AG09309 (cell line): ENCODE data around the gene AP1G1.
"Not testable (repeated sequence)": the region's sequence is repeated elsewhere in the genome, so short reads cannot be mapped to it uniquely, and the experiment has no call there.

ENCODE experiments used
- DNase-seq: peaks from one replicate; pipeline ENCODE4 v3.0.0-alpha.2; 2010; ENCODE audit warnings: low read depth
- H3K4me3 ChIP-seq: 2 replicates; pipeline ENCODE4 v1.5.1; 2011; ENCODE audit warnings: mild to moderate bottlenecking, low read depth, low read length, moderate library complexity; ENCODE audit not compliant: control insufficient read depth
- TF ChIP-seq, protein P1 (sequence below): IDR thresholded peaks from 2 replicates; pipeline ENCODE4 v1.5.1; 2011; ENCODE audit warnings: mild to moderate bottlenecking, low read depth, low read length, inconsistent platforms; ENCODE audit not compliant: insufficient read depth, control insufficient read depth; ENCODE audit errors: missing control alignments

Gene AP1G1

DNA sequence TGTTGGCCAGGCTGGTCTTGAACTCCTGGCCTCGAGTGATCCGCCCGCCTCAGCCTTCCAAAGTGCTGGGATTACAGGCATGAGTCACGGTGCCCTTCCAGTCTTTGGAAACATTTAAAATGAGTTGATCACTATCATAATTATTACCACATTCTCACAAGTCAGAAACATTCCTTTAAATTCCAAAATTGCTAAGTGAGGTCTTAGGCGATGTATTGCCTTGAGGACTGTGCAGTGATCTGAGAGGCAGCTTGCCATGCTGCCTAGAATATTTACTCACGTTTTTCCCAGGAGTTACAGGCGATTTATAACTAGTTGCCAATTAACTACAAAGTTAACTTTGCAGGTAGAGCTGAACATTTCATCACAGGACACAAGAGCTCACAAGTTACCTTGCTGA lies 31.4 kb upstream of the AP1G1 start:
- TF ChIP-seq, protein P1, sequence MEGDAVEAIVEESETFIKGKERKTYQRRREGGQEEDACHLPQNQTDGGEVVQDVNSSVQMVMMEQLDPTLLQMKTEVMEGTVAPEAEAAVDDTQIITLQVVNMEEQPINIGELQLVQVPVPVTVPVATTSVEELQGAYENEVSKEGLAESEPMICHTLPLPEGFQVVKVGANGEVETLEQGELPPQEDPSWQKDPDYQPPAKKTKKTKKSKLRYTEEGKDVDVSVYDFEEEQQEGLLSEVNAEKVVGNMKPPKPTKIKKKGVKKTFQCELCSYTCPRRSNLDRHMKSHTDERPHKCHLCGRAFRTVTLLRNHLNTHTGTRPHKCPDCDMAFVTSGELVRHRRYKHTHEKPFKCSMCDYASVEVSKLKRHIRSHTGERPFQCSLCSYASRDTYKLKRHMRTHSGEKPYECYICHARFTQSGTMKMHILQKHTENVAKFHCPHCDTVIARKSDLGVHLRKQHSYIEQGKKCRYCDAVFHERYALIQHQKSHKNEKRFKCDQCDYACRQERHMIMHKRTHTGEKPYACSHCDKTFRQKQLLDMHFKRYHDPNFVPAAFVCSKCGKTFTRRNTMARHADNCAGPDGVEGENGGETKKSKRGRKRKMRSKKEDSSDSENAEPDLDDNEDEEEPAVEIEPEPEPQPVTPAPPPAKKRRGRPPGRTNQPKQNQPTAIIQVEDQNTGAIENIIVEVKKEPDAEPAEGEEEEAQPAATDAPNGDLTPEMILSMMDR, result no peak
- no peak overlapping the region for H3K4me3 ChIP-seq
- peak; percentile 51 for DNase-seq

DNA sequence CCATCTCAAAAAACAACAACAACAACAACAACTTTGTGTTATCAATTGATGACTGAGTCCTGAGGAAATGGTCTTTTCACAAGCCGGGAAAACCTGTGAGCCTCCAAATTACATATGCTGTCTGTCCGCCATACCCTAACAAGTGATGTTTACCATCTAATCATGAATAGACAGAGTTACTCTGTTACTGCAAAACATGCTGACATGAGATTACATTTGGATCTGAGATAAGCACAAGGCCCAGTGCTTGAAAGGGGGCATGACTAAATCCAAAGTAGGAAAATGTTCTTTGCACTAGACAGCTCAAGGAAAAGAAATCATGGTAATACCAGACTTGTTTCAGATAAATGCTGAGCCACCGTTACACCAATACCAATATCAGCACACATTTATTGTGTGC lies 28.5 kb upstream of the AP1G1 start:
- no peak overlapping the region for H3K4me3 ChIP-seq
- no peak for DNase-seq
- TF ChIP-seq, protein P1, result no peak

DNA sequence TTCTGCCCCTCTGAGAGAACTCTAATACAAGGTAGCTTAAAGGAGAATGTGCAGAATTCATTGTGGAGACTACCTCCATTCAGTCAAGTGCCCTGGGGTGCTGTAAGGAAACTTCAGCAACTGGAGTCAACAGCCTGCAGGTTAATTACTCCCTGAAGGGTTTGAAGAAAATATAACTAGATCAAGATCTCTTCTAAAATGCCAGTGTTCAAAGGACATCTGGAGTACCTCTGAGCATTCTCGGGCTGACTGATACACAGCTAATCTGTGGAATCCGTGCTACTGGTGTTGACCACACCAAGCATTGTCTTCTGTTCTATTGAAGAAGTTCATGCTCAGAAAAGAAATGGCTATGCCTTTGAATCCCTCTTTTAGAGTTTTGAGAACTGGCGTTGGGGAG lies 25.7 kb upstream of the AP1G1 start:
- H3K4me3 ChIP-seq, result no peak overlapping the region
- no peak for DNase-seq
- TF ChIP-seq, protein P1, result no peak

DNA sequence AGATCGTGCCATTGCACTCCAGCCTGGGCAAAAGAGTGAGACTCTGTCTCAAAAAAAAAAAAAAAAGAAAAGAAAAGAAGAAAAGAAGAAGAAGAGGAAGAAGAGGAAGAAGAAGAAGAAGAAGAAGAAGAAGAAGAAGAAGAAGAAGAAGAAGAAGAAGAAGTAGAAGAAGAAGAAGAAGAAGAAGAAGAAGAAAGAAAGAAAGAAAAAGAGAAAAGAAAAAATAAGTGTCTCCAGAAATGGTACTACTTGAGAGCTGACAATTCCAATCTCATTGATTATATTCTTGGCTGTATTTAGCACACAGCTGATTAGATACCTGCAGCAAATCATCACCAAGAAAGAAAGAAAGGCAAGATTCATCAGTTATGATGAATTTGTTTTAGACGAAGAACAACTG lies 23.5 kb upstream of the AP1G1 start:
- DNase-seq, result not testable (repeated sequence)

DNA sequence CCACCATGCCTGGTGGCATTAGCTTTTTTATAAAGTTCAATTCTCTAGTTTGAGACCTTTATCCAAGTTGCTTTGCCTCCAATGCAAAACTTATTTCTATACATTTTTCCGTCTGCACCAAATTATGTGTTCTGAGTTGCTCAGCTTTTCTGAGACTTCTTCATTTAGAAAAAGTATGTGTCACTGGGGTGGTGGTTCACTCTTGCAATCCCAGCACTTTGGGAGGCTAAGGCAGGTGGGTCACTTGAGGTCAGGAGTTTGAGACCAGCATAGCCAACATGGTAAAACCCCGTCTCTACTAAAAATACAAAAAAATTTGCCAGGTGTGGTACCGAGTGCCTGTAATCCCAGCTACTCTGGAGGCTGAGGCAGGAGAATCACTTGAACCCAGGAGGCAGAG lies 23.1 kb upstream of the AP1G1 start:
- DNase-seq, result not testable (repeated sequence)

More for the DNA sequence above, 23.5 kb upstream of the AP1G1 start:
- H3K4me3 ChIP-seq, result not testable (repeated sequence)

DNA sequence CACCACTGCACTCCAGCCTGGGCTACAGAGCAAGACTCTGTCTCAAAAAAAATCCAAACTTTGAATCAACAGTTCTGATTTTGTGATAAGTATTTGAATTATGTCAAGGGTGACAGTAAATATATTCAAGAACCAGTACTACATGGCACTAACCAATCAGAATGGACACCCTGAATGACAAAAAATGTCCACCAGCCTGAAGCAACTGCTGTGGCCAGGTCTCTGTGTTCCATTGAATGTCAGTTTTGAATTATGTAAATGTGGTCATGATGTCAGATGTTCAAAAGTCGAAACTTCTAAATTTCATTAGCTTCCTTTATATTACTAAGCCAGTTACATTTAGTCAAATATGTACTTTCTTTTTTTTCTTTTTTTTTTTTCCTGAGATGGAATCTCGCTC lies 21.7 kb upstream of the AP1G1 start:
- no peak for DNase-seq
- H3K4me3 ChIP-seq, result no peak overlapping the region
- TF ChIP-seq, protein P1, result no peak

More for the DNA sequence above, 23.1 kb upstream of the AP1G1 start:
- not testable (repeated sequence) for H3K4me3 ChIP-seq

DNA sequence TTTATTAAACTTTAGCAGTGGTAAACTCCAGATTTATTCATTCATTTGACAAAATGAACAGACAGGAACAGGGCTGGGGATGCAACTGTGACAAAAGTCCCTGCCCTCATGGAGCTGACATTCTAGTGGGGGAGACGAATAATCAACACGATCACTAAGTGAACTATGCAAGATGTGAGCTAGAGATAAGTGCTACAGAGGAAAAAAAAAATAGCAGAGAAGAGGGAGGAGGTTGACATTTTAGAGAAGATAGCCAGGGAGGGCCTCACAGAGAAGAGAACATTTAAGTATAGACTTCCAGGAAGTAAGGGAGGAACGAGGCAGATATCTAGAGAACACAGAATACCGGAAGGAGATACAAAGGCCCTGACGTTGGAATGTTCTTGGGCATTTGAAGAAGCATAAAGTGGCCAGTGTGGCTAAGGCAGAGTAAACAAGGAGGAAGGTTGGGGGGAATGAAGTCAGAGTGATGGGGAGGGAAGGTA lies 17.9 kb upstream of the AP1G1 start:
- H3K4me3 ChIP-seq, result no peak overlapping the region
- TF ChIP-seq, protein P1, result no peak
- DNase-seq, result no peak

DNA sequence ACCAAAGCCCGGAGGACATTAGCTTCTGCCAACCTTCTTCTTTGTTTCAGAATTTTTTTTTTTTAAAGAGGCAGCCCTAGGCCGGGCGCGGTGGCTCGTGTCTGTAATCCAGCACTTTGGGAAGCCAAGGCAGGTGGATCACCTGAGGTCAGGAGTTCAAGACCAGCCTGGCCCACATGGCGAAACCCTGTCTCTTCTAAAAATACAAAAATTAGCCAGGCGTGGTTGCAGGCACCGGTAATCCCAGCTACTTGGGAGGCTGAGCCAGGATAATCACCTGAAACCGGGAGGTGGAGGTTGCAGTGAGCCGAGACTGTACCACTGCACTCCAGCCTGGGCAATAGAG lies 8.5 kb upstream of the AP1G1 start:
- H3K4me3 ChIP-seq, DNase-seq: not testable (repeated sequence)
